Stromal cell of bone marrow (primary cell): ENCODE results near the gene RAB40C.

Source experiments
- DNase-seq: peaks from one replicate; pipeline ENCODE4 v3.0.0-alpha.2; 2012; ENCODE audit warnings: low read depth

The RAB40C gene

GRCh38 chr16:668519-669171 is 78.8 kb downstream of the RAB40C start:
- DNase-seq = no peak

- DNase-seq = no peak
These were observed 79.8 kb downstream of the RAB40C start for GRCh38 chr16:669666-670065.

DNA sequence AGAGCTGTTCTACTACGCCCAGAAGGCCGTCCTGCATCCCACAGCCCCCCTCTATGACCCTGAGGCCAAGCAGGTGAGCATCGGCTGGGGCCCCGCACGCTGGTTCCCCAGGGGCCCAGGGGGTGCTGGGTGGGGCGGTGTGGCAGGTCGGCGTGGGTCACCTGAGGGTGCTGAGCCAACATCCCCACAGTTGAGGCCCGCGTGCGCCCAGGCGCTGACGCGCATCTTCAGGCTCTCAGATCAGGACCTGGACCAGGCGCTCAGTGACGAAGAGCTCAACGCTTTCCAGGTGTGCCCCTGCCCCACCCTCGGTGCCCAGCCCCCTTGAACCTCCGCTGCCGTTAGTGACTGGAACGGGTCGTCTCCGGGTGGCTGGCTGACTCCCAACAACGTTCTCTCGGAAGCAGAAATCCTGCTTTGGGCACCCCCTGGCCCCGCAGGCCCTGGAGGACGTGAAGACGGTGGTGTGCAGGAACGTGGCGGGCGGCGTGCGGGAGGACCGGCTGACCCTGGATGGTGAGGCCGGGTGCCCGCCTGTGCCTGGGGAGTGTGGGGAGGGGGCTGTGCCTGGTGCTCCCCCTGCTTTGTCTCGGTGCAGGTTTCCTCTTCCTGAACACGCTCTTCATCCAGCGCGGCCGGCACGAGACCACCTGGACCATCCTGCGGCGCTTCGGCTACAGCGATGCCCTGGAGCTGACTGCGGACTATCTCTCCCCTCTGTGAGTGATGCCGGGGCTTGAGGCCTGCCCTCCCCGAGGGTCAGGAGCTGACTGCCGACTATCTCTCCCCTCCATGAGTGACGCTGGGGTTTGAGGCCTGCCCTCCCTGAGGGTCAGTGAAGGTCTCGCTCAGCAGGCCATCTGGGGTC is 80.9 kb downstream of the RAB40C start:
- no peak for DNase-seq

DNA sequence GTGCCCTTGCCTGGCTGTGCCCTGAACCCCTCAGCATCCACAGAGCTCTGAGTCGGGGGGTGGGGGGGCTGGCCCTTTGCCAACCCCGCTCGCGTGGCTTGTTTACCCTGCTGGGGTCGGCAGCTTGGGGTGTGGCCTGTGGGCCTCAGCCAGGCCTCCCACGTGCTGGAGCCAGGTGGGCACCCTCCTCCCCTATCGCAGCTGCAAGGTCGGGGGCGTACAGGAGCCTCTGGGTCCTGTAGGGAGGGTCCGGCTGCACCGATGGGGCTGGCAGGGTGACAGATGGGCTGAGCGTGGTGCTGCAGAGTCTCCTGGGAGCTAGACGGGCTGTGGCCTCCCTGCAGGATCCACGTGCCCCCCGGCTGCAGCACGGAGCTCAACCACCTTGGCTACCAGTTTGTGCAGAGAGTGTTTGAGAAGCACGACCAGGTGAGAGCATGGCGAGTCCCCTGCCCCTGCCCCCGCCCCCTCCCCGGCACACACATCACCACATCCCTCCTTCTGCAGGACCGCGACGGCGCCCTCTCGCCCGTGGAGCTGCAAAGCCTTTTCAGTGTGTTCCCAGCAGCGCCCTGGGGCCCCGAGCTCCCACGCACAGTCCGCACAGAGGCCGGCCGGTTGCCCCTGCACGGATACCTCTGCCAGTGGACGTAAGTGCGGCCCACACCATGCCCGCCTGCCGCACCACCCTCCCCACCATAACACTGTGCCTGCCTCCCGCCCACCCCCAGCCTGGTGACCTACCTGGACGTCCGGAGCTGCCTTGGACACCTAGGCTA is 81.7 kb downstream of the RAB40C start:
- DNase-seq = no peak

DNA sequence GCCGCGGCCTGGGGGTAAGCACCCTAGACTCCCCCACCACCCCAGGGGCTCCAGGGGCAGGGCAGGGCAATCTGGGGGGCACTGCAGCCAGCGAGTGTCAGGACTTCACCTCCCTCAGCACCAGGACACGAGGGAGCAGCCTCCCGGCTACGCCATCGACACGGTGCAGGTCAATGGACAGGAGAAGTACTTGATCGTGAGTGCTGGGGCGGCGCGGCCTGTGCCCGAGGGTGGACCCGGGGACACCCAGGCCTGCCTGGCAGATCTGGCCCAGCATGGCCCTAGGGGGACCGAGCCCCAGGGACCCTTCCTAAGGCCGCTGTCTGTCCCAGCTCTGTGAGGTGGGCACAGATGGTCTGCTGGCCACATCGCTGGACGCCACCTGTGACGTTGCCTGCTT is 82.5 kb downstream of the RAB40C start:
- no peak for DNase-seq

DNA sequence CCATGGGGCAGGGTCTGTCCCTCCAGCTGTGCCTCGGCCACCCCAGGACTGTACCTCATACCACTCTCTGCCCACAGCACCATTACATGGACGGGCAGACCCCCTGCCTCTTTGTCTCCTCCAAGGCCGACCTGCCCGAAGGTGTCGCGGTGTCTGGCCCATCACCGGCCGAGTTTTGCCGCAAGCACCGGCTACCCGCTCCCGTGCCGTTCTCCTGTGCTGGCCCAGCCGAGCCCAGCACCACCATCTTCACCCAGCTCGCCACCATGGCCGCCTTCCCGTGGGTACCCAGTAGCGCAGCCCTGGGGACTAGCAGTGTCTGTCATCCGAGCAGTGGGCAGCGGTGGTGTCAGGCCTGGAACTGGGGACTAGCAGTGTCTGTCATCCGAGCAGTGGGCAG is 83.0 kb downstream of the RAB40C start:
- DNase-seq = no peak

GRCh38 chr16:673399-673991 is 83.6 kb downstream of the RAB40C start:
- no peak for DNase-seq

DNA sequence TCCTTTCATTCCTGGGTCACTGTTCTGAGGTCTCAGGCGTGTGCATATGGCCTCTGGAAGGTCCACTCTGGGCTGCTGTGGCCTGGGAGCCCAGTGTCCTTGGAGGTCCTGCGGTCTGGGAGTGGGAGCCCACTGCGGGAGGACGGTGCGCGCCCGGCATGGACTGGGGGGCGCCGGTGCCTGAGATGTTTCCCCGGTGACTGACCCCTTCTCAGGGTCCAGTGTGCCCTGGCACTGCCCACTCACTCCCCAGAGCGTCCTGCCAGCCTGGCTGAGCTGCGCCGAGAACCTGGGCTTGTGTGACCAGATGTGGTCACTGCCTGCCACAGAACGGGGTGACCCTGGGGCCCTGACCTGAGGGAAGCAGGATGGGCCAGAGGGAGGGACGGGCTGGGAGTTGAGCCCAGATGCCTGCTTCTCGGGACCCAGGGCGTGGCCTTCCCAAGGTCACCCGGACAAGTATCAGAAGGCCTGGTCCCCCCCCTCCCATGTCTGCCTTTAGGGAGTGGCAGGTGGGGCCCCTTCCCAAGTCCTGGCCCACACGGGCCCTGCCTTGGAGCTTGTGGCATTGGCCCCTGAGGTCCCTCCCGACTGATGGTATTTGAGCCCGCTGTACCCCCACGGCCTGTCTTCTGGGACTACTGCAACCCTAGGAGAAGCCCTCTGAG is 84.5 kb downstream of the RAB40C start:
- DNase-seq = no peak

DNA sequence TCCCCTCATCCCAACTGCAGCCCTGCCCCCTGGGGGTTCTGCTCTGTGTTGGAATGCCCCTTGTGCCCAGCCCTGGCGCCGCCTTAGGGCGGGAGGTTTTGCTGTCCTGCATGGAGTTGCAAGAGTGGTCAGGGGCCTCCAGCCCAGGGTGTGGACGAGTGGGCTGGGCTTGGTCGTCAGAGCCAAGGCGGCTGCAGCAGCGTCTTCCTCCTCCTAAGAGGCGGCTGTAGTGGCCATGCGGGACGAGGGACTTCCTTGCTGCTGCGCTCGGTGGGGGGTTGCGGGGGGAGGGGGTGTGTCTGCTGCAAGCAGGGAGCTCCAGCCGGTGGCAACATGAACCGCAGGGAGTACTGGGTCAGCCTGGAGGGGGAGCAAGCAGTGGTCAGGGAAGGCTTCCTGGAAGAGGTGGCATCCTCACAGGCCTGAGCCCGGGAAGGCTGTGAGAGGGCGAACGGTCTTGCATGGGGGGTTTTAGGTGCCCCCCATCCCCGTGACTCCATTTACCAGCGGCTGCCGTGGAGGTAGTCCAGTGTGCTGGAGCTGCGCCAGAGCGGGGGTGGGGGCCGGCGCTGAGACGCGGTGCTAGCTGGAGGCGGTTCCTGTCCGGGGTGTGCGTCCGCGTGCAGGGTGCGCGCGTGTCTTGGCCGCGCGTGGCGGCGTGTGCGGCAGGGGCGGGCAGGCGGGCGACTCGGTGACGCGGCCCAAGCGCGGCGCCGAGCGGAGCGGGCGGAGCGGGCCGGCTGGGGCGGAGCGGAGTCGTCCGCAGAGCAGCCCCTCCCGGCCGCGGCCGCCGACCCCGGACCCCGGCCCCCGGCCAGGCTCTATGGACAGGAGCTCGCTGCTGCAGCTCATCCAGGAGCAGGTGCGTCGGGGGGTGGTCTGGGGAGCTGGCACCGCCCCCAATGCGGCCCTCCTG is 85.4 kb downstream of the RAB40C start, which contains the start of gene RHBDL1:
Gene RHBDL1 (plus strand): TSS at position 704 of the 916 bp plus-strand sequence. CDS start 120 bp downstream, at position 824.
- no peak for DNase-seq

DNA sequence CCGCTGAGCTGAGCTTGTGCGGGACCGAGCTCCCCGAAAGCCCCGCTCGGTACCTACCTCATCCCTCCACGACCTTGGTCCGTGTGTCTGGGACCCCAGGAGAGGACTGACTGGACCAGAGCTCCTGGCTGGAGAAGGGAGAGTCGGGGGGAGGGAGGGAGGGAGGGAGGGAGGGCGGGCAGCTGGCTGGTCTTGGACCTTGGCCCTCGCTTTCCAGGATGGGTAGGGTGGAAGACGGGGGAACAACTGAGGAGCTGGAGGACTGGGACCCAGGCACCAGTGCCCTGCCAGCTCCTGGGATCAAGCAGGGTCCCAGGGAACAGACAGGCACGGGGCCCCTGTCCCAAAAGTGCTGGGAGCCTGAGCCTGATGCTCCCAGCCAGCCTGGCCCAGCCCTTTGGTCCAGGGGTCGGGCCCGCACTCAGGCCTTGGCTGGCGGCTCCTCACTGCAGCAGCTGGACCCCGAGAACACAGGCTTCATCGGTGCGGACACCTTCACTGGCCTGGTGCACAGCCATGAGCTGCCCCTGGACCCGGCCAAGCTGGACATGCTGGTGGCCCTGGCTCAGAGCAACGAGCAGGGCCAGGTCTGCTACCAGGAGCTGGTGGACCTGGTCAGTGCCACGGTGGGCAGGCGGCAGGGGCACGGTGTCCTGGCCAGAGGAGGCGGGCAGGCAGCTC is 86.2 kb downstream of the RAB40C start:
- no peak for DNase-seq

GRCh38 chr16:676565-676902 is 86.7 kb downstream of the RAB40C start:
- no peak for DNase-seq

- no peak for DNase-seq
These were observed 87.0 kb downstream of the RAB40C start for GRCh38 chr16:676913-677312.

- no peak for DNase-seq
These were observed 87.7 kb downstream of the RAB40C start for GRCh38 chr16:677316-678190.

GRCh38 chr16:678209-678857 is 88.5 kb downstream of the RAB40C start:
- no peak for DNase-seq
